Testis (tissue), 2 donors: ENCODE results near the gene TUBG1.

Experiments used
- CTCF ChIP-seq, 3 experiments: fragments of 450-650 bp in 2 of 3; fragments of 200-600 bp in 1 of 3; sonication (generic) in 1 of 3; IDR thresholded peaks; one replicate each; pipeline ENCODE4 v1.5.1; 2016 to 2019; ENCODE audit warnings: antibody characterized with exemption in 3 of 3, mild to moderate bottlenecking in 2 of 3, moderate library complexity in 1 of 3
- POLR2A ChIP-seq: fragments of 450-650 bp; IDR thresholded peaks from one replicate; pipeline ENCODE4 v1.6.1; 2017; ENCODE audit warnings: antibody characterized with exemption, mild to moderate bottlenecking, moderate library complexity

- TF ChIP-seq CTCF (IDR thresholded peaks at IDR 0.05) (no peak), POLR2A (no peak)
Measured at GRCh38 chr17:42591411-42591810, 18.1 kb upstream of the TUBG1 start.
